Hematopoietic multipotent progenitor cell treated with erythropoietin and hydrocortisone succinate and interleukin-3 and kit ligand, for 6 days (in vitro differentiated cells): ENCODE results near the gene EPOP.
"Not testable (repeated sequence)": the region's sequence is repeated elsewhere in the genome, so short reads cannot be mapped to it uniquely, and the experiment has no call there.

ENCODE experiments used
- DNase-seq: peaks from one replicate; pipeline ENCODE4 v3.0.0-alpha.2; 2015

EPOP gene

GRCh38 chr17:38636054-38636453 is 38.7 kb downstream of the EPOP start:
- DNase-seq: no peak

GRCh38 chr17:38632334-38632733 is 42.4 kb downstream of the EPOP start:
- no peak for DNase-seq

GRCh38 chr17:38628441-38628840 is 46.3 kb downstream of the EPOP start:
- DNase-seq: peak; percentile 31

- no peak for DNase-seq
These were observed 46.8 kb downstream of the EPOP start for GRCh38 chr17:38627957-38628356.

GRCh38 chr17:38626606-38627226 is 48.0 kb downstream of the EPOP start:
- DNase-seq: not testable (repeated sequence)

- DNase-seq: no peak
These were observed 49.3 kb downstream of the EPOP start for GRCh38 chr17:38625482-38625881.

GRCh38 chr17:38624782-38625355 is 49.9 kb downstream of the EPOP start:
- DNase-seq: not testable (repeated sequence)
